GM19193 (cell line): ENCODE data around the gene H6PD.

Source experiments
- POLR2A ChIP-seq: IDR thresholded peaks from 4 replicates; pipeline ENCODE4 v1.6.1; 2011; ENCODE audit not compliant: insufficient read depth, insufficient read length; ENCODE audit errors: extremely low read depth

H6PD gene

DNA sequence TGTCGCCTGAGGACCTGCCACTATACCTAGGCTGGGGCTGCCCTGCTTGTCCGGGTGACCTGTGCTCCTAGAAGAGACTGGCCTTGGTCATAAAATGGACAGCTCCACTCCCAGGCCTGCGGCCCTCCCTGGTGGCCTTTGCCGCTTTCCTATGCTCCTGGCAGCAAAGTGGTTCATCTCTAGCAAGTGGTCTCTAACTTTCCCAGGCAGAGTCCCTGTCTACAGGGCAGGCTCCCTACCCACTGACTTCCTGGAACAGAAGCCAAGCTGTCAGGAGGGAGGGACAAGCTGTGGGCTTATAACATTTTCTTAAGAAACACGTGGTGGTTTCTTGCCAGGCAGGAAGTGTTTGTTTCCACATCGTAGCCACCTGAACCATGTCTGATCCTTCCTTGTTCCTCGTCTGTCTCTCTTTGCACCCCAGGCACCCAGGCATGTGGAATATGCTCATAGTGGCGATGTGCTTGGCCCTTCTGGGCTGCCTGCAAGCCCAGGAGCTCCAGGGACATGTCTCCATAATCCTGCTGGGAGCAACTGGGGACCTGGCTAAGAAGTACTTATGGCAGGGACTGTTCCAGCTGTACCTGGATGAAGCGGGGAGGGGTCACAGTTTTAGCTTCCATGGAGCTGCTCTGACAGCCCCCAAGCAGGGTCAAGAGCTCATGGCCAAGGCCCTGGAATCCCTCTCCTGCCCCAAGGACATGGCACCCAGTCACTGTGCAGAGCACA lies 10.1 kb downstream of the H6PD start:
- TF ChIP-seq POLR2A = no peak

DNA sequence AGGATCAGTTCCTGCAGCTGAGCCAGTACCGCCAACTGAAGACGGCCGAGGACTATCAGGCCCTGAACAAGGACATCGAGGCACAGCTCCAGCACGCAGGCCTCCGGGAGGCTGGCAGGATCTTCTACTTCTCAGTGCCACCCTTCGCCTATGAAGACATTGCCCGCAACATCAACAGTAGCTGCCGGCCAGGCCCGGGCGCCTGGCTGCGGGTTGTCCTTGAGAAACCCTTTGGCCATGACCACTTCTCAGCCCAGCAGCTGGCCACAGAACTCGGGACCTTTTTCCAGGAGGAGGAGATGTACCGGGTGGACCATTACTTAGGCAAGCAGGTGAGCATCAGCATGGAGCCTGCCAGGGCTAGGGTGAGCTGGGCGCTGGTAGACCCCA lies 10.7 kb downstream of the H6PD start:
- TF ChIP-seq POLR2A = no peak

DNA sequence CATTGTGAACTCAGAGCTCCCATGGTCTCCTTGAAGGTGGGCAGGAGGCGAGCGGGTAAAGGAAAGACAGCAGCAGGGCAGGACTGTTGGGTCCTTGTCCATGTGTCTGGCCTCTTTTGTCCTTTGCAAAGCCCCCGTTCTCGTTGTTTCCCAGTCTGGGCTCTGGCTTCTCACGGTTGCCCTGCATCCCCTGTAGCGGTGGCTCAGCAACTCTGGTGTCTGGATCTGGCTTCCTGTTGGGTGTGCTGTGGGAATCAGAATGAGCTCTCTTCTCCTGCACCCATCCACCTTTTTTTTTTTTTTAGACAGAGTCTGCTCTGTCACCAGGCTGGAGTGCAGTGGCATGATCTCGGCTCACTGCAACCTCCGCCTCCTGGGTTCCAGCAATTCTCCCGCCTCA lies 11.1 kb downstream of the H6PD start:
- no peak for TF ChIP-seq POLR2A

DNA sequence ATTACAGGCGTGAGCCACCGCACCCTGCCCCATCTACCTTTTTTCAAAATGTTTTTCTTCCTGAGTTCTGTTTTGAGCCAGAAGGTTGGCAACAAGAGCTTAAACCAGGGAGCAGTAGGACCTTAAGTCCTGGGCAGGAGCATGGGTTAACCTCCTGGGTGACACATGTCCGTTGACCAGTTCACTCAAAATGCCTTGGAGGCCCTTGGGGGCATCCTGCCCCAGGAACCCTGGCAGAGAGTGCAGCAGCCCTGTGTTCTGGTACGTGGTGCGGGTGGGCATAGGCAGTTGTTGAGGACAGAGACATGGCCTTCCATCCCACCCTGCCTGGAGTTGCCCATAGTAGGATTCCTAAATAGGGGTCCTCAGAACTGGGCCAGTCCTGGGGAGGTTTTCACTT lies 11.6 kb downstream of the H6PD start:
- no peak for TF ChIP-seq POLR2A

DNA sequence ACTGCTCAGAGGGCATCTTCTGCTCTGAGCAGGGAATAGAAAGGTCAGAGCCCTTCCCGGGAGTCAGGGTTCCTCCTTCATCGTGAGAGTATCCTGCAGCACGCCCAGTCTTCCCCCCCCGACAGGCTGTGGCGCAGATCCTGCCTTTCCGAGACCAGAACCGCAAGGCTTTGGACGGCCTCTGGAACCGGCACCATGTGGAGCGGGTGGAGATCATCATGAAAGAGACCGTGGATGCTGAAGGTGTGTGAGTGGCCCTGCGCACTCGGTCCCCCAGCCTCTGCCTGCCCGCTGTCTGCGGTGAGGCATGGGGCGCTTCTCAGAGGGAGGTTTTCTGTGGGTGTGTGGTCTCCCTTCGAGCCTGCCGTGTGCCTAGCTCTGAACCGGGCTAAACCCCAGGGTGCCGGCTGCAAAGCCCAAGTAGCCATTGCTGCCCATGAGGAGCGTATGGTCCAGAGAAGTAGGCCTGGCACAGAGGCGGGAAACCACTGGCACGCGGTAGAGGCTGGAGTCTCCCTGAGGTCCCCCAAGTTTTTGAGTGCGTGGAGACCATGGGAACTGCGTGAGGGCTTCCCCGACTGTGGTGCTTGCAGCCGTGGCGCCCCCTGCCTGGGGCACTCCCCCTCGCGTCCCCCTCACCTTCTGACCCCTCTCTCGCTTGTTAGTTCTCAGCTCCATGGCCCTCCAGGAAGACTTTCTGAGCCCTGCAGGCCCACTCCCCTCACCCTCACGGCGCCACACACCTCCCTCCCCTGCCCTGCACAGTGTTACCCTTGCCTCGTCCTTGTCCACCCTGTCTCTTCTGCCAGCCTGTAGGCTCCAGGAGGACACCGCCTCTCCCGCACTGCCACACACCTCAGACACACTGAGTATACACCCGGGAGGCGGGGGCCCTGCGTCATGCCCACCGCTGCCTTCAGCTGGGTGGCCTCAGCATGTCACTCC lies 12.5 kb downstream of the H6PD start:
- TF ChIP-seq POLR2A = no peak

DNA sequence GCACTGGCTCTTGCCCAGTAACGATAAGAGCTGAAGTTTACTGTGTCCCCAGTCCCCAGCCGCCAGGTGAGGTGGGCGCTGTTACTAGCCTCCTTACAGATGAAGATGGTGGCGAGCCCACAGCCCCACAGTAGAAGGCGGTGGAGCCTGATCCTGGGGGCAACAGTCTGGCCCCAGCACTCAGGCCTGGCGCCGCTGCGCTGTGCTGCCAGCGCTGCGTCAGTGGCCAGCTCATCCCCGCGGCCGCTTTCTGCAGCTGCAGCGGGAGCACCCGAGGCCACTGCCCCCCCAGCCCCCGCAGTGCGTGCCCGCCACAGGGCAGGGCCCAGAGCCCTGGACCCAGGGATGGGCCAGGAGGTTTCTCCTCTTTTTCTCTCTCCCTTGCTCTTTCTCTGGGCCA lies 13.3 kb downstream of the H6PD start:
- TF ChIP-seq POLR2A = no peak

DNA sequence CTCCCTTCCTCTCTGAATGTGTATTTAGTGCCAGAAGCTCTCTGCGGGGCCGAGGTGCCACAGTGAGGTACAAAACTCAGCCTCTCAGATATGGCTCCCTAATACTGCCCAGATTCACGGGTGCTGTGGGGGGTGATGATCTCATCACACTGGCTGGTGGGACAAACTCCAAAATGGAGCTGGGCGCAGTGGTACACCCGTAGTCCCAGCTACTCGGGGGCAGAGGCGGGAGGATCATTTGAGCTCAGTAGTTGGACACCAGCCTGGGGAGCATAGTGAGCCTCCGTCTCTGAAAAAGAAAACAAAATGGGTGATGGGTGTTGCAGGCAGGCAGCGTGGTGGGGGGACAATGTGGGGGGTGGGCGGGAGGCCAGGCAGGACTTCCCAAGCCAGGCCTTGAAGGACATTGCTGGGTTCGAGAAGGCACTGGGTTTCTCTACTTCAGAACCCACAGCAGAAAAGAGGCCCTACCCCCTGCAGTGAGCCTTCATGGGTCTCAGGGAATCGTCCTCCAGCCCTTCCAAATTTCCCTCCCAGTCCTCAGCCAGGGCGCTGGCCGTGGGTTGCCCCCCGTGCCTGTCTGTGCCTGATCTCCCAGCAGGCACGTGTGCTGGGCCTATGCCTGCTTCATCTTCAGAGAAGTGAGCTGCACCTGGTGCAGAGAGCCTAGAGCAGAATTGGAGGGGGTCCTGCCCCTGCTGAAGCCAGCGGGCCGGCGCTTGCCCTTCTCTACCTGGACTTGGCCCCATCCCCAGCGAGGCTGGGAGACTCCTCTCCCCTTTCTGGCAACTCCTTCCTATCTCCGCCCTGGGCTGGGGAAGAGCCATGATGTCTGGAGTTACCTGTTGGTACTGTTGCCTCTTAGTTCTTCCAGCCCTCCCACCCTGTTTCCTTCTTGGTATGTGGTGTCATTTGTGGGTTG lies 14.0 kb downstream of the H6PD start:
- no peak for TF ChIP-seq POLR2A

DNA sequence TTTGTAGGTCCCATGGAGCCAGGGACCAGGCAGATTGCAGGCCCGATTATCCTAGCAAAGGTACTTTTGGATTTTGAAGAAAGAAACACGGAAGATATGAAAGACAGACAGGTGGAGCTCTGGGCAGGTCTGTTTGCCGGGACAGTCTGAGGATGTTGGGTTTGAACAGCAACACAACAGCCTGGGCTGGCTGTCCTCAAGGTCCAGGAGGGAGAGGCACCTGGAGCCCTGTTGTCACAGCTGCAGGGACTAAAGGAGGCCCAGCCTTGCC lies 14.6 kb downstream of the H6PD start:
- TF ChIP-seq POLR2A = no peak

DNA sequence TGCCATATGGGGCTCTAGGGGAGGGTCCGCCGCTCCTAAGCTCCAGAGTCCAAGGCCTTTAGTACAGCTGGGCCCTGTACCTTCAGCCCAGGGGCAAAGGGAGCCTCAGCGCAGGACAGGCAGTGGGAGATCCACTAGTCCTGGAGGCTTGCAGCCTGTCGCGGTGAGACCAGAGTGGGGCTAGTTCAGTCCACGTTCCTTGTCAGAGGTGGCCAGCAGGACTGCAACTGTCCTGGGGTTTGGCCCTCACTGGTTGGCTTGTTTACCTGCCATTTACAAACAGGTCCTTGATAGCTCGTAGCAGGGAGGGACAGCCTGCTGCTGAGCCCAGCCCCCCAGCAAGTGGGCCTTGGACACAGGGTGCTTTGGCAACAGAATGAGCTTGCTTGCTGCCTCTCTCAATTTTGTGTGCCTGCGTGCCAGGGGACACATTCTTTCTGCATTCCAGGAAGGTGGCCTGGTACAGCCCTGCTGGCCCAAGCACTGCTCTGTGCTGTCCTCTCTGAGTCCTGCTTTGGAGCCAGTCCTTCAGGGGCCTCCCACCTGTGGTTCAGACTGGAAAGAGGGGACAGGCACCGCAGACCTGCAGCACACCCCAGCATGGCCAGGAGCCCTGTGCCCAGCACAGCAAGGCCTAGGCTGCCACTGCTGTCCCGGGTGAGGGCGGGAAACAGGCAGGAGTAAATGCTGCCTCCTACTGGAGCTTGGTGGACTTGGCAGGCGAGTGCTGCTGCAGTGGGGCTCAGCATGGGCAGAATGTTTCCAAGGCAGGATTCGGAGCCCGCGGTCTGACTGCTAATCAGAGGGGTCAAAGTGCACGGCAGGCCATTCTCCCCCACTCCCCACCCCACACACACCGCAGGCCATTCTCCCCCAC lies 15.2 kb downstream of the H6PD start:
- TF ChIP-seq POLR2A = no peak

DNA sequence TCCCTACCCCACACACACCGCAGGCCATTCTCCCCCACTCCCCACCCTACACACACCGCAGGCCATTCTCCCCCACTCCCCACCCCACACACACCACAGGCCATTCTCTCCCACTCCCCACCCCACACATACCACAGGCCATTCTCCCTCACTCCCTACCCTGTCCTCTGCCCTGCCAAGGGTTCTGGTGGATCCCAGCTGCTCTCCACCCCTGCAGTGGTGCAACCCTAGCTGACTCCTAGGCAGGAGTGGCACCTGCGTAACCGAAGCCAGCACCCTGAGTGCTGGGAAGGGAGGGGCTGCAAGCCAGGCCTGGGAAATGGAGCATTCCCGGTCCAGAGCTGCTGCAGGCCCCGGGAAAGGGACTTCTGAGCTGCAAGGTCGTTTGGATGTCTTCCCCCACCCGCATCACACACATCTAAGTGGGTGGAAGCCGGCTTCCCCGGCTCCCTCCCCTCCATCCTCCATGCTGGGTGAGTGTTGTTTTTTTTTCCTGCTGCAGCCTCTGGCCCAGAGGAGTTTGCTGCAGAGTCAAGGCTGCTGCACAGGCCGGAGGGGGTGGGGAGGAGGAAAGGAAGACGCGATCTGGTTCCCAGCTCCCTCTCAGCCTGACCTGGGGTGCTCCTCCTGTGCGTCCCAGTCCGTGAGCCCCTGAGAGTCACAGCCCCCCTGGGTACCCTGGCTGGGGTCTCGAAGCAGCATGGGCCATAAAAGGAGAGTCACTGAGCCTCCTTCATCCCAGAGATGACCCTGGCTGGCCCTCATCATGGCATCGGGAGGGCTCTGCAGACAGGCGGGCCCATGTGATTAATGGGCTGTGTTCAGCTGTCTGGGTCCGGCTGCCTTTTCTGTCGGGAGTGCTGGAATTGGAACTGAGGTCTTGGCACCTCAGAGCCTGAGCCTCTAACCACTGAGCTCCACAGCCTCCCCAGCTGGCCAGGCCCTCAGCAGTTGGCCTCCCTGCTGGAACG lies 16.1 kb downstream of the H6PD start:
- TF ChIP-seq POLR2A = no peak

DNA sequence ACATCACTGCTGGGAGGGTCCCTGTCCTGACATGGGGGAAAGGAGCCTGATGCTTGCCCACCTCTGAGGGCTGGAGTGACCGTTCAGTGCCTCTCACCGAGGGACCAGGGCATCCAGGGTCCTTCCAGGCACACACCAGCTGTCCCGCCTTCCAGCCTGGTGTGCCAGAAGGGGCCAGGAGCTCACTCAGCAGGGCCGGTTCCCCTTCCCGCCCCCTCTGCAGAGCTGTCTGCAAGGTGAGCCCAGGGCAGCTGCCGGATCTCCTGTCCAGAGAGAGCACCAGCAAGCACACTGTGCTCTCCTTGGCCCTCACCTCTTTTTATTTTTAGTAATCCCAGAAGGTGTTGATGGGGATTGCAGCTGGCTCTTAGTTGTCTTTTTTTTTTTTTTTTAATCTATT lies 16.9 kb downstream of the H6PD start:
- TF ChIP-seq POLR2A = no peak

DNA sequence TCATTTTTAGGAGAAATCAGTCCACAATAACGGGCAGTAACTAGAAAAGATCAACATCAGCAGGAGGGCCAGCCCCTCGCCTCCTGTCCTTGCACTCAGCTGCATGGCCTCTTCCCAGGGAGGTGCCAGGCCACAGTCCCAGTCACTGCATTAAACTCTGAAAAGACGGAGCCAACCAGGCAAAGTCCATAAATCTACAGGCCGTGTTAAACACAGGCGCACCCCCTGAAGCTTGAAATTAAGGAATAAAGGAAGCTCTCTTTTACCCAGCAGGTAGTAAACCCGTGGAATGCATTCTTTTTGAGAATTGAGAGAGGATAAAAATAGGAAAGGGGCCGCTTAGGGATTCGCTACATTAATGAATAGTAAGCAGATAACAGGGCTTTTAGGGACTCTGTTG lies 18.4 kb downstream of the H6PD start:
- no peak for TF ChIP-seq POLR2A

DNA sequence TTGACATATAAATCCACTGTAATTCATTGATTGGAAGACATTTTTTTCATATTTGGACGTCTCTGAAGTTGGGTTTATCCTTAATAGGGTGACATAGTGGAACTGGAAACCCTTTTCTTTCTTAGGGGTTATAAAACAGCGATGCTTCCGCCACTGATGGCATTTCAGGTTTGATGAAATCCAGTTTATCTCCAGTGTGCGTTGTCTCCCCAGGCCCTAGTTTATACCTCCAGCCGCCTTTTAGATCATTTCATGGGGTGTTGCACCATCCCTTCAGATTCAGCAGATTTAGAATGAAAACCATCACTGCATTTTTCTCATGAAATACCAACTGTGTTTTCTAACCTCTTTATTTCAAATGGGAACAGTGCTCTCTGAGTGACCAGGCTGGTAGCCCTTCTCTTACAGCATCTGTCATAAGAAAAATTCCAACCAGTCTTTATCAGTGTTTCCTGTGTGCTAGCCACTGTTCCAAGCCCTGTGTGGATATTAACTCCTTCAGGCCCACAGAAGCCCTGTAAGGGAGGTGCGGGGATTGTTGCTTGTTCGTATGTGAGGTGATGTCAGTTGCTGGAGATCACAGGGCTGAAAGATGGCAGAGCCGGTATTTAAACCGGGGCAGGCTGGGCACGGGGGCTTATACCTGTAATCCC lies 19.0 kb downstream of the H6PD start:
- TF ChIP-seq POLR2A = no peak
